DND-41 (cell line): ENCODE measurements around the gene WLS.

ENCODE experiments used
- CTCF ChIP-seq: IDR thresholded peaks from 2 replicates; pipeline ENCODE4 v1.5.1; 2012; ENCODE audit warnings: borderline replicate concordance, low read length, moderate library complexity, mild to moderate bottlenecking; ENCODE audit not compliant: poor library complexity, severe bottlenecking; ENCODE audit errors: extremely low read depth
- EZH2 ChIP-seq: IDR thresholded peaks from 3 replicates; pipeline ENCODE4 v1.6.1; 2012; ENCODE audit warnings: borderline replicate concordance, low read depth, mild to moderate bottlenecking, moderate library complexity, low read length, inconsistent platforms; ENCODE audit not compliant: severe bottlenecking

- TF ChIP-seq CTCF: no peak
- no peak for TF ChIP-seq EZH2
Observed at GRCh38 chr1:68273530-68273929, 41.2 kb upstream of the WLS start.
